Ishikawa (cell line): Measurements from ENCODE around the gene NDRG3.

ENCODE experiments used
- CEBPB ChIP-seq: IDR thresholded peaks from 2 replicates; pipeline ENCODE4 v1.6.1; 2012
- CREB1 ChIP-seq: IDR thresholded peaks from 2 replicates; pipeline ENCODE4 v1.6.1; 2012; ENCODE audit warnings: low read depth
- EGR1 ChIP-seq: IDR thresholded peaks from 2 replicates; pipeline ENCODE4 v1.6.1; 2012
- EP300 ChIP-seq: IDR thresholded peaks from 2 replicates; pipeline ENCODE4 v1.6.1; 2012; ENCODE audit warnings: borderline replicate concordance
- FOXM1 ChIP-seq: IDR thresholded peaks from 2 replicates; pipeline ENCODE4 v1.6.1; 2012; ENCODE audit warnings: low read depth, borderline replicate concordance
- MAX ChIP-seq: IDR thresholded peaks from 2 replicates; pipeline ENCODE4 v1.6.1; 2012
- NFIC ChIP-seq: IDR thresholded peaks from 2 replicates; pipeline ENCODE4 v1.6.1; 2012
- RAD21 ChIP-seq: IDR thresholded peaks from 2 replicates; pipeline ENCODE4 v1.6.1; 2012; ENCODE audit warnings: low read depth
- REST ChIP-seq: IDR thresholded peaks from 2 replicates; pipeline ENCODE4 v1.6.1; 2012; ENCODE audit warnings: low read depth, mild to moderate bottlenecking
- TAF1 ChIP-seq: IDR thresholded peaks from 2 replicates; pipeline ENCODE4 v1.6.1; 2012; ENCODE audit warnings: low read depth, mild to moderate bottlenecking
- TCF12 ChIP-seq: IDR thresholded peaks from 2 replicates; pipeline ENCODE4 v1.6.1; 2012; ENCODE audit warnings: low read depth
- TEAD4 ChIP-seq: IDR thresholded peaks from 2 replicates; pipeline ENCODE4 v1.6.1; 2012
- USF1 ChIP-seq: IDR thresholded peaks from 2 replicates; pipeline ENCODE4 v1.6.1; 2012
- YY1 ChIP-seq: IDR thresholded peaks from 2 replicates; pipeline ENCODE4 v1.6.1; 2012; ENCODE audit warnings: low read depth
- ZBTB7A ChIP-seq: IDR thresholded peaks from 2 replicates; pipeline ENCODE4 v1.6.1; 2012; ENCODE audit warnings: low read depth

The NDRG3 gene

GRCh38 chr20:36760647-36761046 lies 14.8 kb upstream of the NDRG3 start:
- TF ChIP-seq CEBPB (no peak), USF1 (no peak), YY1 (no peak), NFIC (no peak), CREB1 (no peak), TAF1 (no peak), RAD21 (no peak), TCF12 (no peak), ZBTB7A (no peak), FOXM1 (no peak), EP300 (no peak), TEAD4 (no peak), EGR1 (no peak), REST (no peak), MAX (no peak)

- TF ChIP-seq EGR1: no peak
- no peak for TF ChIP-seq USF1
- no peak for TF ChIP-seq ZBTB7A
- TF ChIP-seq FOXM1: no peak
- TF ChIP-seq RAD21: no peak
- no peak for TF ChIP-seq CEBPB
- TF ChIP-seq TAF1: no peak
- no peak for TF ChIP-seq EP300
- TF ChIP-seq TEAD4: no peak
- TF ChIP-seq REST: no peak
- no peak for TF ChIP-seq MAX
- no peak for TF ChIP-seq YY1
- TF ChIP-seq TCF12: no peak
- no peak for TF ChIP-seq CREB1
- no peak for TF ChIP-seq NFIC
These were observed 12.4 kb upstream of the NDRG3 start for GRCh38 chr20:36758276-36758675.

- TF ChIP-seq EGR1 (no peak), NFIC (no peak), REST (no peak), CREB1 (no peak), TCF12 (no peak), USF1 (no peak), TAF1 (no peak), MAX (no peak), CEBPB (no peak), ZBTB7A (no peak), YY1 (no peak), RAD21 (no peak), TEAD4 (no peak), EP300 (no peak), FOXM1 (no peak)
These were observed 10.6 kb upstream of the NDRG3 start for GRCh38 chr20:36756496-36756895.
